HG03460 (cell line): ENCODE results near the gene OPTC.

Source experiments
- ATAC-seq: cut with Tn5 transposase; IDR thresholded peaks from one replicate; pipeline ENCODE4 v1.9.1; 2021; ENCODE audit not compliant: unreplicated experiment

Gene OPTC

GRCh38 chr1:203556047-203556851 lies 62.3 kb downstream of the OPTC start:
- ATAC-seq: no peak

DNA sequence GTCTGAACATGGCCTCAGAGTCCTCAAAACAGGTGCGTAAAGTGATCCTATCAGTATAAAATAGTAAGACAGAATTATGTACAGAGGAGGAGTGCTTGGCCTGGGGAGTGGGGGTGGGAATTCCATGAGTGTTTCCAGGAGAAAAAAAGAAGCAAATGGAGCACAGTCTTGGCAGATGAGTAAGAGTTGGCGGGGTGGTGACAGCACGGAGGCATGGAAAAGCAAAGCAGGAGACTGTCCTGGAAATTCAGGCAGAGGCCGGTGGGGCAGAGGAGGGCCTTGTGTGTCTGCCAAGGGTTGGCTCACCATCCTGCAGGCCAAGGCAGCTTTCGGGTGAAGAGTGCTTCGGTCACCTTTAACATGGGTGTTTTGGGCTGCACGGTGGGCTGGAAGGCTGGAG lies 63.4 kb downstream of the OPTC start:
- no peak for ATAC-seq

GRCh38 chr1:203558064-203558760 lies 64.3 kb downstream of the OPTC start:
- ATAC-seq: no peak
